Ectodermal cell (in vitro differentiated cells): ENCODE data around the gene OLFM2.

Experiments used
- H3K27ac ChIP-seq: 2 replicates; pipeline ENCODE4 v1.7.0; 2013; ENCODE audit warnings: mild to moderate bottlenecking, low read depth, low read length; ENCODE audit not compliant: insufficient read depth, poor library complexity, severe bottlenecking
- H3K27me3 ChIP-seq: 2 replicates; pipeline ENCODE4 v1.7.0; 2013; ENCODE audit warnings: mild to moderate bottlenecking, low read length; ENCODE audit not compliant: insufficient read depth, control insufficient read depth, poor library complexity, severe bottlenecking
- H3K36me3 ChIP-seq: one replicate; pipeline ENCODE4 v1.7.0; 2013; ENCODE audit warnings: low read length; ENCODE audit not compliant: control insufficient read depth, insufficient read depth
- H3K4me1 ChIP-seq: one replicate; pipeline ENCODE4 v1.7.0; 2013; ENCODE audit warnings: low read length; ENCODE audit not compliant: control insufficient read depth, insufficient read depth
- H3K4me3 ChIP-seq: 2 replicates; pipeline ENCODE4 v1.7.0; 2013; ENCODE audit warnings: low read depth, low read length, control low read depth; ENCODE audit not compliant: insufficient read depth
- H3K9me3 ChIP-seq: 2 replicates; pipeline ENCODE4 v1.7.0; 2013; ENCODE audit warnings: mild to moderate bottlenecking, low read length, moderate library complexity; ENCODE audit not compliant: control insufficient read depth
- WGBS, 2 experiments: methylation state at CpG; one replicate each; pipeline ENCODE4 v1.1.7; 2013; ENCODE audit warnings: missing lambda C conversion rate in 2 of 2; 5-methylcytosine and 5-hydroxymethylcytosine counted together

Gene OLFM2

GRCh38 chr19:9910625-9911024, 25.7 kb downstream of the OLFM2 start:
- 93 to 97% methylated on average over 1 of the region's 1 CpG for WGBS, 2 experiments
- Histone ChIP-seq H3K27me3 (peaks cover 30% of the 10 kb centered on the region), H3K4me3 (no peak overlapping the region), H3K36me3 (no peaks in the 10 kb centered on the region), H3K9me3 (no peaks in the 10 kb centered on the region), H3K4me1 (peaks cover 3% of the 10 kb centered on the region), H3K27ac (no peak overlapping the region)

GRCh38 chr19:9909251-9909650, 27.1 kb downstream of the OLFM2 start:
- WGBS, 2 experiments: 84 to 88% methylated on average over 10 of the region's 10 CpGs

GRCh38 chr19:9906475-9907087, 29.7 kb downstream of the OLFM2 start:
- H3K36me3 ChIP-seq: no peaks in the 10 kb centered on the region
- H3K9me3 ChIP-seq: no peaks in the 10 kb centered on the region
- H3K4me3 ChIP-seq: no peak overlapping the region
- no peak overlapping the region for H3K27ac ChIP-seq
- H3K27me3 ChIP-seq: peaks cover 4% of the 10 kb centered on the region
- 77 to 79% methylated on average over 16 of the region's 16 CpGs for WGBS, 2 experiments
- peaks cover 3% of the 10 kb centered on the region for H3K4me1 ChIP-seq

More at GRCh38 chr19:9909251-9909650, 27.1 kb downstream of the OLFM2 start:
- H3K27me3 ChIP-seq: peaks cover 28% of the 10 kb centered on the region
- peaks cover 3% of the 10 kb centered on the region for H3K4me1 ChIP-seq
- H3K27ac ChIP-seq: no peak overlapping the region
- H3K9me3 ChIP-seq: no peaks in the 10 kb centered on the region
- H3K36me3 ChIP-seq: no peaks in the 10 kb centered on the region
- H3K4me3 ChIP-seq: no peak overlapping the region

- H3K4me1 ChIP-seq: peaks cover 3% of the 10 kb centered on the region
- WGBS, 2 experiments: 93 to 95% methylated on average over 5 of the region's 5 CpGs
- no peaks in the 10 kb centered on the region for H3K27me3 ChIP-seq
- no peak overlapping the region for H3K27ac ChIP-seq
- H3K4me3 ChIP-seq: no peak overlapping the region
- H3K36me3 ChIP-seq: no peaks in the 10 kb centered on the region
- H3K9me3 ChIP-seq: no peaks in the 10 kb centered on the region
Observed at GRCh38 chr19:9903336-9903735, 33.0 kb downstream of the OLFM2 start.

- no peaks in the 10 kb centered on the region for H3K27me3 ChIP-seq
- no peak overlapping the region for H3K27ac ChIP-seq
- H3K4me1 ChIP-seq: peaks cover 3% of the 10 kb centered on the region
- no peak overlapping the region for H3K4me3 ChIP-seq
- no peaks in the 10 kb centered on the region for H3K36me3 ChIP-seq
- no peaks in the 10 kb centered on the region for H3K9me3 ChIP-seq
- 86 to 92% methylated on average over 3 to 4 of the region's 5 CpGs for WGBS, 2 experiments
Observed at GRCh38 chr19:9901642-9902041, 34.7 kb downstream of the OLFM2 start.

GRCh38 chr19:9901020-9901419, 35.3 kb downstream of the OLFM2 start:
- no peak overlapping the region for H3K4me3 ChIP-seq
- peaks cover 2% of the 10 kb centered on the region for H3K4me1 ChIP-seq
- WGBS, 2 experiments: 79 to 90% methylated on average over 2 to 5 of the region's 5 CpGs
- no peaks in the 10 kb centered on the region for H3K36me3 ChIP-seq
- no peaks in the 10 kb centered on the region for H3K27me3 ChIP-seq
- no peak overlapping the region for H3K27ac ChIP-seq
- no peaks in the 10 kb centered on the region for H3K9me3 ChIP-seq

- no peak overlapping the region for H3K27ac ChIP-seq
- H3K36me3 ChIP-seq: no peaks in the 10 kb centered on the region
- no peaks in the 10 kb centered on the region for H3K4me1 ChIP-seq
- no peaks in the 10 kb centered on the region for H3K9me3 ChIP-seq
- 93% methylated on average over 6 of the region's 6 CpGs for WGBS, 2 experiments
- H3K27me3 ChIP-seq: no peaks in the 10 kb centered on the region
- H3K4me3 ChIP-seq: no peak overlapping the region
Observed at GRCh38 chr19:9891609-9892373, 44.5 kb downstream of the OLFM2 start.

- no peak overlapping the region for H3K27ac ChIP-seq
- H3K4me1 ChIP-seq: peaks cover 7% of the 10 kb centered on the region
- H3K4me3 ChIP-seq: no peak overlapping the region
- no peaks in the 10 kb centered on the region for H3K9me3 ChIP-seq
- no peaks in the 10 kb centered on the region for H3K27me3 ChIP-seq
- 77 to 79% methylated on average over 8 of the region's 8 CpGs for WGBS, 2 experiments
- H3K36me3 ChIP-seq: no peaks in the 10 kb centered on the region
Observed at GRCh38 chr19:9885077-9885552, 51.2 kb downstream of the OLFM2 start.

- Histone ChIP-seq H3K4me3 (no peak overlapping the region), H3K9me3 (no peaks in the 10 kb centered on the region), H3K27ac (peak overlapping the region; percentile 63), H3K36me3 (no peaks in the 10 kb centered on the region), H3K27me3 (no peaks in the 10 kb centered on the region), H3K4me1 (peaks cover 7% of the 10 kb centered on the region)
- WGBS, 2 experiments: 91% methylated on average over 12 of the region's 12 CpGs
Observed at GRCh38 chr19:9883764-9884163, 52.6 kb downstream of the OLFM2 start.

- no peaks in the 10 kb centered on the region for H3K9me3 ChIP-seq
- no peaks in the 10 kb centered on the region for H3K36me3 ChIP-seq
- H3K4me1 ChIP-seq: peaks cover 7% of the 10 kb centered on the region
- WGBS, 2 experiments: 32 to 33% methylated on average over 10 of the region's 10 CpGs
- H3K27ac ChIP-seq: peak overlapping the region; percentile 63
- H3K27me3 ChIP-seq: no peaks in the 10 kb centered on the region
- H3K4me3 ChIP-seq: no peak overlapping the region
Observed at GRCh38 chr19:9883231-9883758, 53.0 kb downstream of the OLFM2 start.
